ENCODE measurements around the gene INSL6. TPM values are rescaled to one million over a fixed set of nuclear protein-coding genes. Genes with fewer than 3 reads are reported as not detected.

The INSL6 gene
- total and polyA plus RNA-seq, 11 donors, result not detected

DNA sequence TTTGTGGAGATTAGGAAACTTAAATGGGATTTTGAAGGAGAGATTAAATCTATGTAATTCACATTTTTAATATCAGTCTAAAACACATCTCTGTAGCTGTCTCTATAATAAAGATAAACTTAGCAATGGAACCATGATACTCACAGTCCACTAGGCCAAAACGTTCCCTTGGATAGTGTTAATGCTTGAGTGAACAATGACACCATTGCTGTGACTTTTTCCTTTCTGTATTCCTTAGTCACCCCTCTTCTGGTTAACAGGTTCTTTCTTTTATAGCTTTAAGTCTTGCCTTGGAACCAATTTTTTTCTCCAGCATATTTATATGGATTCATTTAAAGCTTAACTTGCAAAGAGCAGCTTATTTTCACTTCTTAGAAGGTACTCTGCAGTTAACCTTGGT is 63.3 kb downstream of the INSL6 start:
- TF ChIP-seq CTCF (IDR thresholded peaks at IDR 0.05) (no peak), POLR2A (IDR thresholded peaks at IDR 0.05) (no peak)

DNA sequence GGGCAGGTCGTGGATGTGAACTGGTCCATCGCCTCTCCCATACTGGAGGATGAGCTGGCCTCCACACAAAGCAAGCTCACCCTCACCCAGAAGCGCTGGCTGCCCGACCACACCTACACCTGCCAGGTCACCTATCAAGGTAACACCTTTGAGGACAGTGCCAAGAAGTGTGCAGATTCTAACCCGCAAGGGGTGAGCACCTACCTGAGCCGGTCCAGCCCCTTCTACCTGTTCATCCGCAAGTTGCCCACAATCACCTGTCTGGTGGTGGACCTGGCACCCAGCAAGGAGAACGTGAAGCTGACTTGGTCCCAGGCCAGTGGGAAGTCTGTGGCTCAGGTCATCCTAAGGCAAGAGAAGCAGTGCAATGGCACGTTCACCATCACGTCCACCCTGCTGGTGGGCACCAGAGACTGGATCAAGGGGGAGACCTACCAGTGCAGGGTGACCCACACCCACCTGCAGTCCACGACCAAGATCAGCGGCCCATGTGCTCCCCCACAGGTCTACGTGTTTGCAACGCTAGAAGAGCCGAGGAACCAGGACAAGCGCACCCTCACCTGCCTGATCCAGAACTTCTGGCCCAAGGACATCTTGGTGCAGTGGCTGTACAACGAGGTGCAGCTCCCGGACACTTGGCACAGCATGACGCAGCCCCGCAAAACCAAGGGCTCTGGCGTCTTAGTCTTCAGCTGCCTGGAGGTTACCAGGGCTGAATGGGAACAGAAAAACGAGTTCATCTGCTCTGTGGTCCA is 71.3 kb downstream of the INSL6 start:
- DNase-seq (peak in 1 of 5 donors; percentile 12), ATAC-seq (peak in 2 of 4 donors; percentile 13 to 16)
- H3K27me3 ChIP-seq, result no peaks in the 10 kb centered on the region
- intact Hi-C loops (cut with DNase I), result no loop called here
- no peak overlapping the region for H3K27ac ChIP-seq
- no peak overlapping the region for H3K4me3 ChIP-seq
- peaks cover 2 to 46% (median 26%) of the 10 kb centered on the region in 9 donors for H3K36me3 ChIP-seq
- peaks cover 0 to 11% (median 0%) of the 10 kb centered on the region in 12 donors for H3K9me3 ChIP-seq
- H3K4me1 ChIP-seq, result no peaks in the 10 kb centered on the region
- TF ChIP-seq POLR2A (IDR thresholded peaks at IDR 0.05) (no peak), CTCF (IDR thresholded peaks at IDR 0.05) (no peak)
- 97 to 99% (median 97%) methylated on average over 13 to 22 of the region's 22 CpGs for WGBS, 4 donors

More for the DNA sequence above, 63.3 kb downstream of the INSL6 start:
- Histone ChIP-seq H3K27me3 (no peaks in the 10 kb centered on the region), H3K4me3 (no peak overlapping the region), H3K4me1 (no peaks in the 10 kb centered on the region), H3K9me3 (peaks cover 0 to 6% (median 0%) of the 10 kb centered on the region in 12 donors), H3K27ac (no peak overlapping the region), H3K36me3 (peaks cover 0 to 78% (median 36%) of the 10 kb centered on the region in 9 donors)
- intact Hi-C loops (cut with DNase I), result no loop called here
- DNase-seq, result no peak
- 73 to 85% (median 81%) methylated on average over 1 of the region's 1 CpG for WGBS, 4 donors
- ATAC-seq, result no peak

Other genes starting within 250 kb of the INSL6 start
- 10 to 100 TPM; 17.0 to 62.9 (median 33.3) TPM for gene JAK2, start 200.4 kb downstream of the INSL6 start, total RNA-seq
- gene JAK2, start 200.4 kb downstream of the INSL6 start, polyA plus RNA-seq, result 1 to 10 TPM; 4.3 to 6.2 TPM
- gene INSL4, start 45.8 kb upstream of the INSL6 start, total RNA-seq, result not detected
- gene INSL4, start 45.8 kb upstream of the INSL6 start, polyA plus RNA-seq, result not detected
- gene RLN2, start 119.1 kb upstream of the INSL6 start, total RNA-seq, result 1 to 10 TPM in 1 of 9 donors, under 1 TPM in 2, not detected in 6; 0.45 to 1.7 (median 0.56) TPM
- gene RLN2, start 119.1 kb upstream of the INSL6 start, polyA plus RNA-seq, result under 1 TPM in 1 of 2 donors, not detected in 1; 0.50 TPM
- gene RLN1, start 154.2 kb upstream of the INSL6 start, total RNA-seq, result under 1 TPM in 2 of 9 donors, not detected in 7; 0.28 to 0.40 TPM
- under 1 TPM in 1 of 2 donors, not detected in 1; 0.18 TPM for gene RLN1, start 154.2 kb upstream of the INSL6 start, polyA plus RNA-seq